HFFc6 (cell line): ENCODE measurements around the gene BCL7B. TPM values are rescaled to one million over a fixed set of nuclear protein-coding genes. Genes with fewer than 3 reads are reported as not detected.
A peak's percentile ranks its signal among the peaks of the same experiment; 100 is the strongest.
"Not testable (repeated sequence)": the region's sequence is repeated elsewhere in the genome, so short reads cannot be mapped to it uniquely, and the experiment has no call there.

Experiments used
- DNase-seq: peaks from one replicate; pipeline ENCODE4 v3.0.0-alpha.2; 2018
- H3K27ac Mint-ChIP-seq: 2 replicates; pipeline ENCODE4 v1.8.0; 2020; ENCODE audit warnings: mild to moderate bottlenecking, mixed read lengths
- H3K27me3 Mint-ChIP-seq: 2 replicates; pipeline ENCODE4 v1.8.0; 2021; ENCODE audit warnings: mild to moderate bottlenecking, moderate library complexity, mixed read lengths; ENCODE audit not compliant: insufficient read depth
- H3K36me3 Mint-ChIP-seq: 2 replicates; pipeline ENCODE4 v1.8.0; 2021; ENCODE audit warnings: low read depth, mixed read lengths
- H3K4me1 Mint-ChIP-seq: 2 replicates; pipeline ENCODE4 v1.8.0; 2020; ENCODE audit warnings: low read depth, mixed read lengths
- H3K4me3 Mint-ChIP-seq: 2 replicates; pipeline ENCODE4 v1.8.0; 2020; ENCODE audit warnings: mild to moderate bottlenecking, moderate library complexity, mixed read lengths
- H3K9me3 Mint-ChIP-seq: 2 replicates; pipeline ENCODE4 v1.8.0; 2020; ENCODE audit warnings: mild to moderate bottlenecking, mixed read lengths
- total RNA-seq, 6 experiments: library from RNA; stranded (reverse); fragmentation: NEBNext Ultra II Directional; extraction: Animal tissue kit (Norgen Biotek cat#: 25700); gene quantifications; 2 replicates in 1 of 6; 3 replicates in 5 of 6; pipeline ENCODE4 v1.2.3, GENCODE V29; 2021
- TF ChIP-seq, protein P1 (sequence below): fragments of 200-600 bp; sonication (generic); IDR thresholded peaks from 2 replicates; pipeline ENCODE4 v1.5.0; 2021; ENCODE audit warnings: antibody characterized with exemption, mild to moderate bottlenecking

The BCL7B gene
- total RNA-seq, 6 experiments from 2014 or later = 46.7 to 58.1 (median 50.0) TPM

DNA sequence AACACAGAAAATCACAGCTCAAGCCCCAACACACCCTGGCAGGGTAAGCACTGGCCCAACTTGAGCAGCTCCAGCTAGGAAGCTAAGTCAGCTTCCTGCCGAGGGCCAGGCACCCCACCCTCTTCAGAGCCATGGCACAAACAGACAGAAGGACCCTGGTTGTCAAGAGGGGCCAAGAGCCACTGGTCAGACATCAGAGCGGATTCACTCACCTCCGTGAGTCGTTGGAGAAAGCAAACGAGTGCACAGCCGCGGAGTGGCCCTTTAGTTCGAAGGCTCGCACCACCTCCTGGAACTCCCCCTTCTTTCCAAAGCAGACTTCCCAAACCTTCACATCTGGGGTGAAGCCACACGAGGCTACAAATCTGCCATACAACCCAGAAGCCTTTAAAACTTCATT is 13.5 kb upstream of the BCL7B start:
- TF ChIP-seq, protein P1, sequence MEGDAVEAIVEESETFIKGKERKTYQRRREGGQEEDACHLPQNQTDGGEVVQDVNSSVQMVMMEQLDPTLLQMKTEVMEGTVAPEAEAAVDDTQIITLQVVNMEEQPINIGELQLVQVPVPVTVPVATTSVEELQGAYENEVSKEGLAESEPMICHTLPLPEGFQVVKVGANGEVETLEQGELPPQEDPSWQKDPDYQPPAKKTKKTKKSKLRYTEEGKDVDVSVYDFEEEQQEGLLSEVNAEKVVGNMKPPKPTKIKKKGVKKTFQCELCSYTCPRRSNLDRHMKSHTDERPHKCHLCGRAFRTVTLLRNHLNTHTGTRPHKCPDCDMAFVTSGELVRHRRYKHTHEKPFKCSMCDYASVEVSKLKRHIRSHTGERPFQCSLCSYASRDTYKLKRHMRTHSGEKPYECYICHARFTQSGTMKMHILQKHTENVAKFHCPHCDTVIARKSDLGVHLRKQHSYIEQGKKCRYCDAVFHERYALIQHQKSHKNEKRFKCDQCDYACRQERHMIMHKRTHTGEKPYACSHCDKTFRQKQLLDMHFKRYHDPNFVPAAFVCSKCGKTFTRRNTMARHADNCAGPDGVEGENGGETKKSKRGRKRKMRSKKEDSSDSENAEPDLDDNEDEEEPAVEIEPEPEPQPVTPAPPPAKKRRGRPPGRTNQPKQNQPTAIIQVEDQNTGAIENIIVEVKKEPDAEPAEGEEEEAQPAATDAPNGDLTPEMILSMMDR = no peak

DNA sequence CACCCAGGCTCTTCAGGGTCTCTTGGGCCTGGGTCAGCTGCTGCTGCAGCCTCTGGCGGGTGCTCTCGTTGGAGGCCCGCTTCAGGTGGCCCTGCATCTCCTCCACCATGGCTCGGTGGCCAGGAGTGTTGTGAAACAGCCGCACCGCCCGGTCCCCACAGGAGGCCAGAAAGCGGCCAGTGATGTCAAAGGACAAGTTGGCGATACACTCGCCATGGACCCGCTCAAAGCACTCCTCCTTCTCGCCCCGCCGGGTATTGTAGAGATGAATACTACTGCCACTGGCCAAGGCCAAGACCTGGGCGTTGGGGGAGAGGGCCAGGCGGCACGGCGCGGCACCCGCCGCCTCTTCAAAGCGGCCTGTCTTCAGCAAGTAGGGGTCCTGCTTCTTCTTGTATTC is 13.0 kb upstream of the BCL7B start:
- TF ChIP-seq, protein P1 = no peak
- Mint-ChIP-seq H3K27me3 (no peaks in the 10 kb centered on the region), H3K9me3 (no peaks in the 10 kb centered on the region), H3K27ac (no peak overlapping the region), H3K36me3 (peaks cover 33% of the 10 kb centered on the region), H3K4me1 (no peaks in the 10 kb centered on the region), H3K4me3 (no peak overlapping the region)
- no peak for DNase-seq

More for the DNA sequence above, 13.5 kb upstream of the BCL7B start:
- Mint-ChIP-seq H3K27ac (no peak overlapping the region), H3K9me3 (no peaks in the 10 kb centered on the region), H3K27me3 (no peaks in the 10 kb centered on the region), H3K4me3 (no peak overlapping the region), H3K36me3 (peaks cover 33% of the 10 kb centered on the region), H3K4me1 (no peaks in the 10 kb centered on the region)
- no peak for DNase-seq

DNA sequence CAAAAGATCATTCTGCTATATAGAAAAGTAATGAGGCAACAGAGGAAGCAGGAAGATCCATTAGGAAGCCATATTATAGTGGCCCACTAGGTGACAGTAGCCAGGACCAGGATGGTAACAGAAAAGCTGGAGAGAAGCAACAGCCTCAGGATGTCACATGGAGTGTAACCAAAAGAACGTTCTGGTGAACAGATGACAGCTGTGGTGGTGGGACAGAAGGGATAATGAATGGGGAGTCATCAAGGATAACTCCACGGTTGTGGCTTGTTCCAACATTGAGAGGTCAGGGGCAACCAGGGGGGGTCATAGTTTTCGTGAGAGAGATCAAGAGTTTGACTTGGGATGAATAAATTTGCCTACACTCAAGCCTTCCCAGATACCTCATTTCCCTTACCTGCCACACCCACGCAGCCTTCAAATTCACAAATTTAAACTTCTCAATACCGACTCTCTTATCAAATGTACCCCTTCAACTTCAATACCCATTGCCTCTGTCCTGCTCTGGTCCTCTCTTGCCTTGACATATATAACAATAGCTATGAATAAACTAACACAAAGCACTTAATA is 11.6 kb upstream of the BCL7B start:
- H3K36me3 Mint-ChIP-seq = peaks cover 29% of the 10 kb centered on the region
- peaks cover 8% of the 10 kb centered on the region for H3K4me1 Mint-ChIP-seq
- no peak overlapping the region for H3K27ac Mint-ChIP-seq
- no peak for DNase-seq
- no peaks in the 10 kb centered on the region for H3K9me3 Mint-ChIP-seq
- TF ChIP-seq, protein P1 = peak; percentile 28; the same call in 1 of the 2 replicates
- H3K4me3 Mint-ChIP-seq = no peak overlapping the region
- H3K27me3 Mint-ChIP-seq = no peaks in the 10 kb centered on the region

DNA sequence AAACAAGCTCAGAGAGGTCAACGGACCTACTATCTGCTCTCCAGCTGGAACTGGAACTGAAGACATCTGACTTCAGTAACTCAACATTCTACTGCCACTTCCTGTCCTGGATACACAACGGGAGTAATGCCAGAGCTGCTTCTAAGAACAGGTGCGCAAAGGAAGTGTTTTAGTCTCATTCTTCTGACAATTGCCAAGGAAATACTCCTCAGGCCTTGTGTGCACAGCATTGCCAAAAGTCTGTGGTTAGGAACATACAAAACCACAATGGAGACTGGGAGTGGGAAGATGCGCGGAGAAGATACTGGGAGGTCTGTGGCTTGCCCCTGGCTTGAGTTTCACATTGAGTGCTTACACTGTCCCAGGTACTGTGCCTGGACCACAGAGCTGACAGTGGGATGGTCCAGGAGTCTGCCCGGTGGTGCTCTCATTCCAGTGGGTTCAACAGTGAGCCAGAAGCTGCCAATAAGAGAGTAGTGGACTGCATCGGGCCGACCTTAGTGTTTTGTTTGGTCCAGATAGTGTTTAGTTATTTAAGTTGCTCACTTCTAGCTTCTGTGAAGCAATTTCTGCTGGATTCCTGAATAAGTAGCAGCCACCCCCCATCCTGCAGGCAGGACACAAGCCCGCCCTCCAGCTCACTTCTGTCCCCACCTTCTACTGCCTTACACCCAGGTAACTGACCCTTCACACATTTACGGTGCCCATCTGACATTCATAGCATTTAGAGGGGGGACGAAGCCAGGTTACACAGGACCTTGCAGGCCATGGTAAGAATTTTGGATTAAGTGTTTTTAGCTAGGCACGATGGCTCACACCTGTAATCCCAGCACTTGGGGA is 10.6 kb upstream of the BCL7B start:
- no peaks in the 10 kb centered on the region for H3K27me3 Mint-ChIP-seq
- H3K4me1 Mint-ChIP-seq = peaks cover 8% of the 10 kb centered on the region
- TF ChIP-seq, protein P1 = no peak
- H3K36me3 Mint-ChIP-seq = peaks cover 24% of the 10 kb centered on the region
- no peak overlapping the region for H3K27ac Mint-ChIP-seq
- no peak overlapping the region for H3K4me3 Mint-ChIP-seq
- DNase-seq = no peak
- H3K9me3 Mint-ChIP-seq = no peaks in the 10 kb centered on the region

DNA sequence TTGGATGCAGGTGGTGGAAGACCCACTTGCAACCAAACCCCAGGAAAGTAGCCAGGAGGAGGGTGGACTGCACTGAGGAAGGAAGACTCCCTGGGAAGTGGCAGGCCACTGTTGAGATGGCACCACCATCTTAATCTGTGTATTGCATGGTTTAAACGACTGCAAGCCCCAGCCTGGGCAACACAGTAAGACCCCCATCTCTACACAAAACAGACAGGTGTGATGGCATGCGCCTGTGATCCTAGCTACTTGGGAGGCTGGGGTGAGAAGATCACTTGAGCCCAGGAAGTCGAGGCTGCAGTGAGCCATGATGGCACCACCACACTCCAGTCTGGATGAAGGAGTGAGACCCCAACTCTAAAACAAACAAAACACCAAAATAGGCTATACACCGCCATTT is 9.7 kb upstream of the BCL7B start:
- TF ChIP-seq, protein P1 = no peak
- peaks cover 17% of the 10 kb centered on the region for H3K36me3 Mint-ChIP-seq
- H3K27ac Mint-ChIP-seq = no peak overlapping the region
- no peaks in the 10 kb centered on the region for H3K27me3 Mint-ChIP-seq
- H3K9me3 Mint-ChIP-seq = no peaks in the 10 kb centered on the region
- peaks cover 8% of the 10 kb centered on the region for H3K4me1 Mint-ChIP-seq
- no peak for DNase-seq
- no peak overlapping the region for H3K4me3 Mint-ChIP-seq

DNA sequence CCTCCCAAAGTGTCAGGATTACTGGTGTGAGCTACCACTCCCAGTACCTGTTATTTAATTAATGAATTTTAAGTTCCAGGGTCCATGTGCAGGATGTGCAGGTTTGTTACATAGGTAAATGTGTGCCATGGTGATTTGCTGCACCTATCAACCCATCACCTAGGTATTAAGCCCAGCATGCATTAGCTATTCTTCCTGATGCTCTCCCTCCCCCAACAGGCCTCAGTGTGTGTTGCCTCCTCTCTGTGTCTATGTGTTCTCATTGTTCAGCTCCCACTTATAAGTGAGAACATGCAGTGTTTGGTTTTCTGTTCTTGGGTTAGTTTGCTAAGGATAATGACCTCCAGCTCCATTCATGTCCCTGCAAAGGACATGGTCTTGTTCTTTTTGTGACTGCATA is 8.9 kb upstream of the BCL7B start:
- H3K36me3 Mint-ChIP-seq = peaks cover 14% of the 10 kb centered on the region
- H3K27ac Mint-ChIP-seq, H3K4me1 Mint-ChIP-seq, H3K9me3 Mint-ChIP-seq, H3K27me3 Mint-ChIP-seq, H3K4me3 Mint-ChIP-seq, DNase-seq: not testable (repeated sequence)
